Measurements from ENCODE around the gene SLC38A11.

The SLC38A11 gene

GRCh38 chr2:164964700-164965099 lies 9.4 kb upstream of the SLC38A11 start:
- Histone ChIP-seq H3K27ac (ENCODE audit: low read length, poor library complexity, severe bottlenecking) (no peak overlapping the region), H3K14ac (ENCODE audit: low read length in 2 of 2) (no peak overlapping the region), H2AK5ac (ENCODE audit: low read length, severe bottlenecking) (no peak overlapping the region), H3K36me3 (ENCODE audit: control insufficient read depth in 1 of 2, insufficient read depth in 2 of 2, low read depth in 1 of 2, low read length in 2 of 2) (no peaks in the 10 kb centered on the region), H3K9me3 (ENCODE audit: control insufficient read depth, low read length) (no peaks in the 10 kb centered on the region), H2BK12ac (ENCODE audit: low read length in 2 of 2) (no peak overlapping the region), H2BK15ac (ENCODE audit: low read depth, poor library complexity, severe bottlenecking) (no peak overlapping the region), H3K4me2 (ENCODE audit: low read length, poor library complexity, severe bottlenecking) (no peak overlapping the region), H4K8ac (ENCODE audit: low read length) (no peak overlapping the region), H3K27me3 (ENCODE audit: control insufficient read depth in 1 of 2, insufficient read depth in 1 of 2, low read length in 2 of 2) (no peaks in the 10 kb centered on the region), H3K4ac (ENCODE audit: low read depth in 1 of 2, low read length in 2 of 2) (no peak overlapping the region), H3K4me3 (ENCODE audit: insufficient read depth in 1 of 2, low read depth in 1 of 2, low read length in 2 of 2) (no peak overlapping the region), H2BK120ac (ENCODE audit: low read depth, low read length) (no peak overlapping the region), H4K91ac (ENCODE audit: low read length) (no peak overlapping the region), H2AFZ (ENCODE audit: low read depth, low read length) (no peak overlapping the region), H3K9ac (ENCODE audit: low read length) (no peak overlapping the region), H3K79me1 (replicated peaks; ENCODE audit: low read length, poor library complexity, severe bottlenecking) (no peaks in the 10 kb centered on the region), H2BK5ac (ENCODE audit: low read depth, low read length, poor library complexity, severe bottlenecking) (no peak overlapping the region), H3K23ac (ENCODE audit: low read length in 2 of 2) (no peak overlapping the region), H3K18ac (ENCODE audit: low read depth in 1 of 2, low read length in 2 of 2) (no peak overlapping the region), H3K4me1 (ENCODE audit: control insufficient read depth, insufficient read depth, low read depth, low read length) (no peaks in the 10 kb centered on the region)
- no peak for DNase-seq
- 100% methylated on average over 1 of the region's 1 CpG for WGBS

DNA sequence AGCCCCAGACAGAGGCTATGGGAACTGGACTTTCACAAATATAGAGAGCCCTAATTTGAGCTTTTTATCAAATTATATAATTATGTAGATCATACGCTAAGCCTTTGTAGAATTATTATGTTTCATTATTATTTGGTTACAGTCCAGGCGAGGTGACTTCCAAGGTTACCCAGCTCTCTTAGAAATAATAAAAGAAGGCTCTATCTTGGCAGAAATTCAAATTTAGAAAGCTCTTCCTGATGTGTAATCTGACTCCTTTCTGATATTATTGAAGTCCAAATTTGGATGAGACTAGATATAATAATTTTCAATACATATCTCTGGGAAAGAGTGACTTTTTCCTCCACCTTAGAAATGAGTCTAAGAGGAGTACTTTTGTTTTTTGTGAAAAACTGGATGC lies 4.8 kb upstream of the SLC38A11 start:
- Histone ChIP-seq H3K18ac (ENCODE audit: low read depth in 1 of 2, low read length in 2 of 2) (no peak overlapping the region), H3K27ac (ENCODE audit: low read length, poor library complexity, severe bottlenecking) (no peak overlapping the region), H2BK5ac (ENCODE audit: low read depth, low read length, poor library complexity, severe bottlenecking) (no peak overlapping the region), H3K36me3 (ENCODE audit: control insufficient read depth in 1 of 2, insufficient read depth in 2 of 2, low read depth in 1 of 2, low read length in 2 of 2) (no peaks in the 10 kb centered on the region), H2AK5ac (ENCODE audit: low read length, severe bottlenecking) (no peak overlapping the region), H4K91ac (ENCODE audit: low read length) (no peak overlapping the region), H2BK15ac (ENCODE audit: low read depth, poor library complexity, severe bottlenecking) (no peak overlapping the region), H2AFZ (ENCODE audit: low read depth, low read length) (no peak overlapping the region), H3K9me3 (ENCODE audit: control insufficient read depth, low read length) (no peaks in the 10 kb centered on the region), H2BK12ac (ENCODE audit: low read length in 2 of 2) (no peak overlapping the region), H3K27me3 (ENCODE audit: control insufficient read depth in 1 of 2, insufficient read depth in 1 of 2, low read length in 2 of 2) (no peaks in the 10 kb centered on the region), H4K8ac (ENCODE audit: low read length) (no peak overlapping the region), H3K23ac (ENCODE audit: low read length in 2 of 2) (no peak overlapping the region), H2BK120ac (ENCODE audit: low read depth, low read length) (no peak overlapping the region), H3K4me2 (ENCODE audit: low read length, poor library complexity, severe bottlenecking) (no peak overlapping the region), H3K79me1 (replicated peaks; ENCODE audit: low read length, poor library complexity, severe bottlenecking) (no peaks in the 10 kb centered on the region), H3K4ac (ENCODE audit: low read depth in 1 of 2, low read length in 2 of 2) (no peak overlapping the region), H3K4me3 (ENCODE audit: insufficient read depth in 1 of 2, low read depth in 1 of 2, low read length in 2 of 2) (no peak overlapping the region), H3K9ac (ENCODE audit: low read length) (no peak overlapping the region), H3K4me1 (ENCODE audit: control insufficient read depth, insufficient read depth, low read depth, low read length) (no peaks in the 10 kb centered on the region), H3K14ac (ENCODE audit: low read length in 2 of 2) (no peak overlapping the region)
- no CpG with 5 or more reads among the region's 2 CpGs for WGBS
- no peak for DNase-seq

DNA sequence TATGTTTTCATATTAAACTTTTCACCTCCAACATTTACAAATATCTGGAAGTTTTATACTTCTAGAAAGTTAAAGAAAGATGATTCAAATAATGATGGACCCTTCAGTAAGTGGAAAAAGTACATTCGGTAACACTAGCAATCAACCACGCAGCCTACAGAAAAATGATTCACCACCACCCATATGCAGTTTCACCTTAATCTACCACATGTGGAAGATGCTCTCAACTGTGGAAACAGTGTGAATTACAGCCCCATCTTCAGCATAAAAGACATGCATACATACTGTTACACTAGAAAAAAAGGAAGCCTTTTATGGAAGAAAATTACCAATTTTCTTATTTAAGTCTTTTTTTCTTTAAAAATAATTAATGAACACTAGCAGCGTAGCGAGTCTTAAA lies 1.1 kb downstream of the SLC38A11 start:
- Histone ChIP-seq H3K18ac (ENCODE audit: low read depth in 1 of 2, low read length in 2 of 2) (no peak overlapping the region), H2BK12ac (ENCODE audit: low read length in 2 of 2) (no peak overlapping the region), H2BK15ac (ENCODE audit: low read depth, poor library complexity, severe bottlenecking) (no peak overlapping the region), H3K4me1 (ENCODE audit: control insufficient read depth, insufficient read depth, low read depth, low read length) (no peaks in the 10 kb centered on the region), H3K14ac (ENCODE audit: low read length in 2 of 2) (no peak overlapping the region), H3K4me3 (ENCODE audit: insufficient read depth in 1 of 2, low read depth in 1 of 2, low read length in 2 of 2) (no peak overlapping the region), H4K91ac (ENCODE audit: low read length) (no peak overlapping the region), H3K4ac (ENCODE audit: low read depth in 1 of 2, low read length in 2 of 2) (no peak overlapping the region), H3K23ac (ENCODE audit: low read length in 2 of 2) (no peak overlapping the region), H3K27ac (ENCODE audit: low read length, poor library complexity, severe bottlenecking) (no peak overlapping the region), H2BK5ac (ENCODE audit: low read depth, low read length, poor library complexity, severe bottlenecking) (no peak overlapping the region), H2AFZ (ENCODE audit: low read depth, low read length) (no peak overlapping the region), H3K27me3 (ENCODE audit: control insufficient read depth in 1 of 2, insufficient read depth in 1 of 2, low read length in 2 of 2) (no peaks in the 10 kb centered on the region), H3K9ac (ENCODE audit: low read length) (no peak overlapping the region), H3K9me3 (ENCODE audit: control insufficient read depth, low read length) (no peaks in the 10 kb centered on the region), H3K79me1 (replicated peaks; ENCODE audit: low read length, poor library complexity, severe bottlenecking) (no peaks in the 10 kb centered on the region), H3K4me2 (ENCODE audit: low read length, poor library complexity, severe bottlenecking) (no peak overlapping the region), H3K36me3 (ENCODE audit: control insufficient read depth in 1 of 2, insufficient read depth in 2 of 2, low read depth in 1 of 2, low read length in 2 of 2) (no peaks in the 10 kb centered on the region), H4K8ac (ENCODE audit: low read length) (no peak overlapping the region), H2AK5ac (ENCODE audit: low read length, severe bottlenecking) (no peak overlapping the region), H2BK120ac (ENCODE audit: low read depth, low read length) (no peak overlapping the region)
- DNase-seq = no peak
- WGBS = 96% methylated on average over 4 of the region's 4 CpGs

DNA sequence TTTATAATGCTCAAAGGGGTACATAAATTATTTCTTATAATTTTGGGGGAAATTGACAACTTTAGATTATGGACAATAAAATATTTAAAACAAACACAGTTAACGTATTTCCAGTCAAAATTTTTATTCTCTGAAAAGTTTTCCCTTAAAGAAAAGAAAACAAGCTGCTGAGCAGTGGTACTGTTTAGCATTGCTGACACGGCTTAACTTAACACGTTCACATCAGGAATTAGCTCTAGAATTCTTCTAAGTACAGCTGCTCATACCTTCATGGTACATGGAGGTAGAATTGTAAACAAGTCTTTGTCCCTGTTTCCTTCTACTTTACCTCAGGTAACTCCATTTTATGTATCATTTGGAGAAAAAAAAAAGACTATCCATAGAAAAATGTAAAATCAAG lies 2.0 kb downstream of the SLC38A11 start:
- Histone ChIP-seq H3K4ac (ENCODE audit: low read depth in 1 of 2, low read length in 2 of 2) (no peak overlapping the region), H3K79me1 (replicated peaks; ENCODE audit: low read length, poor library complexity, severe bottlenecking) (no peaks in the 10 kb centered on the region), H2BK12ac (ENCODE audit: low read length in 2 of 2) (no peak overlapping the region), H3K18ac (ENCODE audit: low read depth in 1 of 2, low read length in 2 of 2) (no peak overlapping the region), H3K4me3 (ENCODE audit: insufficient read depth in 1 of 2, low read depth in 1 of 2, low read length in 2 of 2) (no peak overlapping the region), H2AK5ac (ENCODE audit: low read length, severe bottlenecking) (no peak overlapping the region), H3K27me3 (ENCODE audit: control insufficient read depth in 1 of 2, insufficient read depth in 1 of 2, low read length in 2 of 2) (no peaks in the 10 kb centered on the region), H3K14ac (ENCODE audit: low read length in 2 of 2) (no peak overlapping the region), H2AFZ (ENCODE audit: low read depth, low read length) (no peak overlapping the region), H3K9ac (ENCODE audit: low read length) (no peak overlapping the region), H2BK15ac (ENCODE audit: low read depth, poor library complexity, severe bottlenecking) (no peak overlapping the region), H4K8ac (ENCODE audit: low read length) (no peak overlapping the region), H2BK5ac (ENCODE audit: low read depth, low read length, poor library complexity, severe bottlenecking) (no peak overlapping the region), H4K91ac (ENCODE audit: low read length) (no peak overlapping the region), H3K4me2 (ENCODE audit: low read length, poor library complexity, severe bottlenecking) (no peak overlapping the region), H2BK120ac (ENCODE audit: low read depth, low read length) (no peak overlapping the region), H3K4me1 (ENCODE audit: control insufficient read depth, insufficient read depth, low read depth, low read length) (no peaks in the 10 kb centered on the region), H3K23ac (ENCODE audit: low read length in 2 of 2) (no peak overlapping the region), H3K9me3 (ENCODE audit: control insufficient read depth, low read length) (no peaks in the 10 kb centered on the region), H3K27ac (ENCODE audit: low read length, poor library complexity, severe bottlenecking) (no peak overlapping the region), H3K36me3 (ENCODE audit: control insufficient read depth in 1 of 2, insufficient read depth in 2 of 2, low read depth in 1 of 2, low read length in 2 of 2) (no peaks in the 10 kb centered on the region)
- WGBS = 40% methylated on average over 1 of the region's 3 CpGs
- DNase-seq = no peak
